T1000 (cell line): Measurements from ENCODE around the gene HSP90AA1.
A peak's percentile ranks its signal among the peaks of the same experiment; 100 is the strongest.
"Not testable (repeated sequence)": the region's sequence is repeated elsewhere in the genome, so short reads cannot be mapped to it uniquely, and the experiment has no call there.

Experiments
- DNase-seq: peaks from one replicate; lab custom pipeline; 2025; ENCODE audit warnings: mixed read lengths; lab: John Stamatoyannopoulos, UW

HSP90AA1 gene

DNA sequence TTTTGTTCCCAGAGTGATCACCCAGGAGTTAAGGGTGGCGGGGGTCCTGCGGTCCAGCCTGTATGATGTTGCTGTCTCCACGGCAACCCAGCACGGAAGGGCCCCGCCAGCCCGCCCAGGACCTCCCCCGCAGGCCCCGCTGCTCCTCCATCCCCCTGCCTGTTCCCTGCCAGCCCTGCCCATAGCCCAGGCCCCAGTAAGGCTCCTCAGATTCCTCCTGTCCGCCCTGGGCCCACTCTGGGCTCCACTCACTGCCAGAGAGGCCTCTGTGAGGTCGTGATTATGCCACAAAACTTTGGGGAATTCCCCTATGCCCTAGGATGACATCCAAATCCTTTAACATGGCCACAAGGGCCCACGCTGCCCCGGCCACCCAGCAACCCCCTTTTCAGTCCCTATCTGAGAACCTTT is 20.8 kb downstream of the HSP90AA1 start:
- DNase-seq, result no peak

DNA sequence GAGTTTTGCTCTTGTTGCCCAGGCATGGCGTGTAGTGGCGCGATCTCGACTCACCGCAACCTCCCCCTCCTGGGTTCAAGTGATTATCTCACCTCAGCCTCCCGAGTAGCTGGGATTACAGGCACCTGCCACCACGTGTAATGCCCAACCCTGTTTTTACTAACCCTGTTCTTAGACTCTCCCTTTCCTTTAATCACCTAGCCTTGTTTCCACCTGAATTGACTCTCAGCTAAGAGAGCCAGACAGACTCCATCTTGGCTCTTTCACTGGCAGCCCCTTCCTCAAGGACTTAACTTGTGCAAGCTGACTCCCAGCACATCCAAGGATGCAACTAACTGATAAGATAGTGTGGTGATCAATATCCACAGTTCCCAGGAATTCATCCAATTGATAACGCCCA is 22.3 kb downstream of the HSP90AA1 start:
- not testable (repeated sequence) for DNase-seq

DNA sequence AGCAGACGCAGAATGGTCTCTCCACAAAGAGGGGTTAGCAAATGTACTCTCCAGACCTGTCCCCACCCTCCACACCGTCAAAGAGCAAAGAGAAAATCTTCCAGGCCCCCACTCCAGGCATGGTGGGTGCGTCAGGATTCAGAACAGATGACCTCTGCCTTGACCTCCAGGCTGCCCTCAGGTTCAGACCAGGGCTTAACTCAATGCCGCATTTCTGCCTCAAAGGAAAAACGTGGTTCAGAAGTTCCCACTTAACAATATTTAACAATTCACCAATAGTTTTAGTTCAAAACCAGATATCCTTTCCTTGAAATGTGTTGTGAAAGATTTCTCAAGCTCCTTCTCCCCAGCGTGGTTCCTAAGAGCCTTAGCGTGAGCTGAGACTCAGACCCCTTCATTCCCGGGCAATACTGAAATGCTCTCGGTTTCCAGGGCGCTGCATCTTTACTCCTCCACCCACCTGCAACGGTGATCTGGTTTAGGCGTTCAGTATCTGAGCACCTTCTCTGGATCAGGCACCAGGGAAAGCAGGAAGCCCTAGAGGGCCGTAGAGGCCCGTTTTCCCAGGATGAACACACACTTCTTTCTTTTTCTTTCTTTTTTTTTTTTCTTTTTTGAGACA is 22.9 kb downstream of the HSP90AA1 start:
- no peak for DNase-seq

DNA sequence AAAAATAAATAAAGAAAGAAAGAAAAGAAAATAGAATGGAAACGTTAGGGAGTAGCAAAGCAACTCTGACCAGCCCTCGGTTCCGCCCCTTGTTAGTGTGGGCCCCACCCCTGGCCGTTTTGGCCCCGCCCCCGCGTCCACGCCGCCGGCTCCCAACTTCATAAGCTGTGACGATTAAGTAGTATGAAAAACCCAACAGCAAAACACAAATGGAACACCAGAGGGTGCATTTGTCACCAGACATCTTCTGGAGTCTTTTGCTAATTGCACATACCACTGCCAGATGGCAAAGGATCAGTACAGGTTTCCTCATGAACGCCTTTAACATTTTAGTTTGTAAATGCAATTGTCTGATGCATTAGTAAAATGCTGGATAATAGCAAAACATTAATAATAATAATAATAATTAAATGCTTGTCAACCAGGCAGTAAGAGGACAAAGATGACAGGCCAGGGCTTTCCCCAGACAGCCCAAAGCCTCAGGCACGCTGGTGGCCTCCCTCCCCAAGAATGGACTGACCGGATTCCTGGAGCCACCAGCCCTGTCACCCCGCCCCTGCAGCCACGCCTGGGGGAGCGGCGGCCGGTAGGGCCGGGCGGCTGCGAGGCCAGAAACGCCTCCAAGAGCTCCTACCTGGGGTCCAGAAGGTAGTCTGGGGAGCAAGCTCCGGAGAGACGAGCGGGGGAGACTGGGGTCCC is 23.6 kb downstream of the HSP90AA1 start:
- peak; percentile 36 for DNase-seq

GRCh38 chr14:102058961-102059360 is 27.9 kb downstream of the HSP90AA1 start:
- no peak for DNase-seq

DNA sequence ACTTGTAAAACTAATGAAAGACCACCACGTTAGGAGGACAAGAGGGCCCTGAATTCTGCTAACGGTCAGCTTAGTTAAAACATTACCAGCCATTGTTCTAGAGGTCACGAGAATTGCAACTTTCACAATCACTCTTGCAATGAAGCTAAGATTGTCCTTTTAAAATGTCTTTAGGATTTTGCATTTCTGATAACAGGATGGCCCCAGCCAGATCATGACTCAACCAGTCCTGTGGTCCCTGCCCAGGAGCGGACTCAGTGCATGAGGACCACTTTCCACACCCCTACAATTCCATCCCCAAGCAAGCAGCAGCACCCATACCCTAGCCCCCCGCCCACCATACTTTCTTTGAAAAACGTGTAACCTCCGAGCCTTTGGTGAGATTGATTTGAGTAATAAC is 28.7 kb downstream of the HSP90AA1 start:
- DNase-seq, result no peak

GRCh38 chr14:102057480-102058114 is 29.2 kb downstream of the HSP90AA1 start:
- DNase-seq, result no peak

DNA sequence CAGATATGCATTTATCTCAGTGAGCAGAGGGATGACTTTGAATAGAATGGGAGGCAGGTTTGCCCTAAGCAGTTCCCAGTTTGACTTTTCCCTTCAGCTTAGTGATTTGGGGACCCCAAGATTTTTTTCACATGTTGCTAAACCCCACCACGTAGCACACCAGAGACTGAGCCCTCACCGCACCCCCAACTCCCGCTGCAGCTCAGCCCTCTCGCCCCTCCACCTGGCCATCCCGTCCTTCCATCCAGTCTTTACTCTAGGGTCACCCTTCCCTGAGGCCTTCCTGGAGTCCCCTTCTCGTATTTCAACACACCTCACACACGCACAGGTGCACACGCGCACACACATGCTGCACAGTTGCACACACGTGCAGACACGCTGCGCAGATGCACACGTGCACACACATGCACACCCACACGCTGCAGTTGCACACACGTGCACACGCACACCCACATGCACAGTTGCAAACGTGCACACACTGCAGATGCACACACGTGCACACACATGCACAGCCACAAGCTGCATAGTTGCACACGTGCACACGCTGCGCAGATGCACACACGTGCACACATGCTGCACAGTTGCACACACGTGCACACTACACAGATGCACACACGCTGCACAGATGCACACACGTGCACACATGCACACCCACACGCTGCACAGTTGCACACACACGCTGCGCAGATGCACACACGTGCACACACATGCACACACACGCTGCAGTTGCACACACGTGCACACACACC is 30.0 kb downstream of the HSP90AA1 start:
- DNase-seq, result no peak

- peak; percentile 31 for DNase-seq
These were observed 31.5 kb downstream of the HSP90AA1 start for GRCh38 chr14:102055181-102055901.

DNA sequence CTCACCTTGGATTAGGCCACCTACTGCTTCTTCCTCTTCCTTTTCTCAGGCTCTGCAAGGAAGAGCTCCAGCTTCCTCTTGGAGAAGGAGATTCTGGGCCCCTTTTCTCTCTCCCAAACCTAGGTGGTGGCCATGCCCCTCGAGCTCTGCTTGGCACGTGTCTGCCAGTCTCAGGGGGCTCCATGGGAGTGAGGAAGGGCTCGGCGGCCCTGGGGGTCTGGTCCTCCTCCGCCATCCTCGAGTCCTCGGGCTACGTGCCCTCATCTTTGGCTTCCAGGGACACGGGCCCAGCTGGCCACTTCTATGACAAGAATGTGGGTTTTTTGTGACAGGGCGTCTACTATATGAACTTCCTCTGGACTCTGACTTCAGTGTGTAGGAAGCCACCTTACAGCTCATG is 34.3 kb downstream of the HSP90AA1 start:
- DNase-seq, result no peak

DNA sequence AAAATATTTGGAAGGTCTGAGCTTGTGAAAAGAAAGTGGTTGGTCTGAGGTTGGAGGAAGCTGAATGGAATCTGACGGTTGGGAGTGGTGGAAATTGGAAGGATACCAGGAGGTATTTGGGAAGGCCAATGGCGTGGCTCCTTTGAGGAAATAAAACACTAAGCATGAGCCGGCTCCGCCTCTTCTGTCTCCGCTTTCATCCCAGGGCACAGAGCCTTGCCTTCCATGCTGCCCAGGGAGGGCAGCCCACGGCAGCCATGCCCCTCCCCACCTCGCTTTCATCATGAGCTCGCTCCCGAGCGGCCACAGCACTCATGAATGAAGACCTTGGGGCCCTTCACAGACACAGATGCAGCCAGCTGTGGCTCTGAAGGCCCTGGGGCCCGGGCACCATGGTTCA is 36.2 kb downstream of the HSP90AA1 start:
- no peak for DNase-seq

DNA sequence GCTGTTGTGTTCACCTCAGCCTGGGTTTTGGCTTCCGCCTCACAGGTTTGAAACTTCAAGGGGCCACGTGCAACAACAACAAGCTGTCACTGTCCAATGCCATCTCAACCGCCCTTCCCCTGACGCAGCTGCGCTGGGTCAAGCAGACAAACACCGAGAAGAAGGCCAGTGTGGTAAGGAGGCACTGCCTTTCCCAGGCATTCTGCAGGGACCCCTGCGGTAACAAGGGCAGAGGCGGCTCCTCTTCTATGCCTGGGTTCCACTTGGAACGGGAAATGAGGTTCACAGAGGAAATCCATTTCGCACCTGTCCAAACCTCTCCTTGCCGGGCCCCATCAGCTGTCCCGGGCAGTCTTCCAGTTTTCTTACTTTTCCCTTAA is 36.8 kb downstream of the HSP90AA1 start:
- DNase-seq, result no peak

GRCh38 chr14:102049258-102050025 is 37.4 kb downstream of the HSP90AA1 start:
- no peak for DNase-seq

- DNase-seq, result no peak
These were observed 38.9 kb downstream of the HSP90AA1 start for GRCh38 chr14:102047808-102048540.

DNA sequence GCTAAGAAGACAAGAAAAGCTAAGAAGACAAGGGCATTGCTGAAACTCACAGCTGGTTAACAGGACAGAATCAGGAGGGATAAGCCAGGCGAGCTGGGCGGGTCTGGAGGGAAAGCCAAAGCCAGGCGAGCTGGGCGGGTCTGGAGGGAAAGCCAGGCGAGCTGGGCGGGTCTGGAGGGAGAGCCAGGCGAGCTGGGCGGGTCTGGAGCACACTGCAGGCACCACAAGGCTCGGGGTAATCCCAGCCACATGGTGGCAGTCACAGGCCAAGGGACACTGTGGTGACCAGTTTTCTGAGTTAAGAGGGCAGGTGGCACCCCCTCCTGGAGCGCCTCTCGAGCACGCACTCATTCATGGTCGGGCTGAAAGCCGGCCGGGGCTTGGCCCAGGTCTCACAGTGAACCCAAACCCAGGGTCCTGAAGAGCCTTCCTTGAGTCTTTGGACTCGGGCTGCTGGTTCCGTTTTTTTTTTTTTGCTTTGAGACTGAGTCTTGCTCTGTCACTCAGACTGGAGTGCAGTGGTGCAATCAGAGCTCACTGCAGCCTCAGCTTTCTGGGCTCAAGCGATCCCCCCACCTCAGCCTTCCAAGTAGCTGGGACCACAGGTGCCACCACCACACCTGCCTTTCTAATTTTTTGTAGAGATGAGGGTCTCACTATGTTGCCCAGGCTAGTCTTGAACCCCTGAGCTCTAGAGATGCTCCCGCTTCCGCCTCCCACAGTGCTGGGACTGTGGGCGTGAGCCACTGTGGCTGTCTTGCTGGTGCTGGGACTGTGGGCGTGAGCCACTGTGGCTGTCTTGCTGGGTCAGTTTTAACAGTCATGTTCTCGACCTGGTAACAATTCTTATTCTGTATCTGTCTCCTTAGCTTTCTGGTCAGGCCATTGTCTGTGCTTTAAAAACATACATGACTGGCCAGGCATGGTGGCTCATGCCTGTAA is 40.2 kb downstream of the HSP90AA1 start:
- no peak for DNase-seq

- DNase-seq, result no peak
These were observed 42.3 kb downstream of the HSP90AA1 start for GRCh38 chr14:102044566-102044965.

DNA sequence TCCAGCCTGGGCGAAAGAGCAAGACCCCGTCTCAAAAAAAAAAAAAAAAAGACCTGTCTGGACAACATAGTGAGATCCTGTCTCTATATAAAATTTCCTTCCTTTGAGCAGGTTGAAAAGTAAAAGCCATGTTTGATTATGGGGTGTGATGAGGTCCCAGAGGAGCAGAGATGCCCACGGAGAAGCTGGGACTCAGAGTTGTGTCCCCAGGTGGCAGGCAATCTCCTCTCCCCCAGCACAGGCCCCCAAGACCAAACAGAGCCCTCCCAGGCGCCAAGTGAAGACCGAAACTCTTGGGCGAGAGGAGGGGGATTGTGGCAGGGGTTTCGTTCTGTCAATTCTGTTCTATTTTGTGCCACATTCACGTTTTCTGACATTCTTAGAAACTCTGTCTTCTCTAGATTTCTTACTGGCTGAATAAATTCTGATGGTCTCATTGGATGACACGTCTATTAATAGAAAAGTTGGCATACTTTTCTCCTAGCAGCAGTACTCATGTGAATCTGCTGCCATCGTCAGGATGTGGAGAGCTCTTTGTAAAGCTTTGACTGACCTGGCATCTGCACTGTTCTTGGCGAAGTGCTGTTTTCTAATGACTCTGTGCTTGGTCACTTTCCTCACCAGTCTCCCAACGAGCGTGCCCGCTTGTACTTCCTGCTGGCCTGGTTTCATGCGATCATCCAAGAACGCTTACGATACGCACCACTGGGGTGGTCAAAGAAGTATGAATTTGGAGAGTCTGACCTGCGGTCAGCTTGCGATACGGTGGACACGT is 43.4 kb downstream of the HSP90AA1 start:
- no peak for DNase-seq

GRCh38 chr14:102042699-102043098 is 44.1 kb downstream of the HSP90AA1 start:
- no peak for DNase-seq

- no peak for DNase-seq
These were observed 46.7 kb downstream of the HSP90AA1 start for GRCh38 chr14:102040153-102040552.
